Measurements from ENCODE around the gene PXMP4.

DNA sequence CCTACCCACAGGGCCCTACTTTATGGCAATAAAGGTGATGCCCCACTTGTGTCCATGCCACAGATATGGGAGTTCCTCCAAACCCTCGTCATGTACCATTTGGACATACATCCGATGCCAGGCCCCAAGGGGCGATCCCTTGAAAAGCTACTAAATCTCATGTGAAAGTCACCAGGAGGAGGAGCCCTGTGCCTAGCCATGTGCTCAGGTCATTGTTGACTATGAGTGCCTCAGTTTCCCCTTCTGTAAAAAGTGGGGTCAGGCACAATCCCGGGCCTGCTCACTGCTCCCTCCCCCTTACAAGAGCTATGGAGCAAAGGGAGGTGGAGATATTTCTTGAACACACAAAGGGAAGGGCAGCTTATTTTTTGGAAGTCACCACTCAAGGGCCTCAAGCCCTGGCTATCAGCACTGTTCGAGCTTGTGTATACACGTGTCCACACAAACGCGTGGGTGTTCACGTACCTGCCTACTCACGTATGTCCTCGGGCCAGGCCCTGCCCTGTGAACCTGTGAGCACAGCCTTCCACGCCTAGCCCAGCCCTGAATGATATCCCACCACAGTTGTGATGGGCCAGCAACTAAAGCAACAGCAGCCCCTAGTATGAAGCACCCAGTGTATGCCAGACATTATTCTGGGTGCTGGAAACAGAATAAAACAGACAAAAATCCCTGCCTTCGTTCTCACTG, 51.5 kb downstream of the PXMP4 start:
- TF ChIP-seq, protein P1, sequence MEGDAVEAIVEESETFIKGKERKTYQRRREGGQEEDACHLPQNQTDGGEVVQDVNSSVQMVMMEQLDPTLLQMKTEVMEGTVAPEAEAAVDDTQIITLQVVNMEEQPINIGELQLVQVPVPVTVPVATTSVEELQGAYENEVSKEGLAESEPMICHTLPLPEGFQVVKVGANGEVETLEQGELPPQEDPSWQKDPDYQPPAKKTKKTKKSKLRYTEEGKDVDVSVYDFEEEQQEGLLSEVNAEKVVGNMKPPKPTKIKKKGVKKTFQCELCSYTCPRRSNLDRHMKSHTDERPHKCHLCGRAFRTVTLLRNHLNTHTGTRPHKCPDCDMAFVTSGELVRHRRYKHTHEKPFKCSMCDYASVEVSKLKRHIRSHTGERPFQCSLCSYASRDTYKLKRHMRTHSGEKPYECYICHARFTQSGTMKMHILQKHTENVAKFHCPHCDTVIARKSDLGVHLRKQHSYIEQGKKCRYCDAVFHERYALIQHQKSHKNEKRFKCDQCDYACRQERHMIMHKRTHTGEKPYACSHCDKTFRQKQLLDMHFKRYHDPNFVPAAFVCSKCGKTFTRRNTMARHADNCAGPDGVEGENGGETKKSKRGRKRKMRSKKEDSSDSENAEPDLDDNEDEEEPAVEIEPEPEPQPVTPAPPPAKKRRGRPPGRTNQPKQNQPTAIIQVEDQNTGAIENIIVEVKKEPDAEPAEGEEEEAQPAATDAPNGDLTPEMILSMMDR (conservative IDR thresholded peaks at IDR 0.05; ENCODE audit: low read depth, low read length): no peak
- no peak for TF ChIP-seq EZH2 (IDR thresholded peaks at IDR 0.05; ENCODE audit: borderline replicate concordance, low read depth, low read length, poor library complexity, severe bottlenecking)

Measured in A673 (cell line).